Measurements from ENCODE around the gene IKZF1.

The IKZF1 gene

GRCh38 chr7:50379082-50379481 lies 74.6 kb downstream of the IKZF1 start:
- H3K9ac ChIP-seq (ENCODE audit: low read length), result no peak overlapping the region

GRCh38 chr7:50379539-50379938 lies 75.0 kb downstream of the IKZF1 start:
- Histone ChIP-seq H4K20me1 (ENCODE audit: low read depth, low read length) (no peaks in the 10 kb centered on the region; the same call in 1 of the 2 replicates), H3K4me3 (ENCODE audit: insufficient read depth, low read length, poor library complexity, severe bottlenecking) (no peak overlapping the region), H3K27ac (ENCODE audit: low read depth, low read length) (no peak overlapping the region), H3F3A (ENCODE audit: insufficient read depth) (peaks cover 8% of the 10 kb centered on the region; the same call in 1 of the 2 replicates), H3K9ac (ENCODE audit: low read length) (no peak overlapping the region), H3K9me2 (replicated peaks; ENCODE audit: insufficient read depth, low read length) (no peaks in the 10 kb centered on the region), H3K9me3 (ENCODE audit: insufficient read depth, low read length) (no peaks in the 10 kb centered on the region), H2AFZ (ENCODE audit: low read depth, low read length, severe bottlenecking) (no peak overlapping the region), H3K27me3 (ENCODE audit: low read length) (no peaks in the 10 kb centered on the region), H3K79me2 (ENCODE audit: insufficient read depth, low read length) (peaks cover 37% of the 10 kb centered on the region), H3K36me3 (ENCODE audit: low read length) (peaks cover 68% of the 10 kb centered on the region), H3K4me2 (ENCODE audit: low read depth, low read length, poor library complexity, severe bottlenecking) (no peak overlapping the region)
- TF ChIP-seq CTCF (IDR thresholded peaks at IDR 0.05; ENCODE audit: insufficient read depth, low read length, poor library complexity, severe bottlenecking) (no peak), EZH2phosphoT487 (conservative IDR thresholded peaks at IDR 0.05; ENCODE audit: low read length) (no peak)

More at GRCh38 chr7:50379082-50379481, 74.6 kb downstream of the IKZF1 start:
- Histone ChIP-seq H3K27me3 (ENCODE audit: low read length) (no peaks in the 10 kb centered on the region), H3K4me2 (ENCODE audit: low read depth, low read length, poor library complexity, severe bottlenecking) (no peak overlapping the region), H3K4me3 (ENCODE audit: insufficient read depth, low read length, poor library complexity, severe bottlenecking) (no peak overlapping the region), H3F3A (ENCODE audit: insufficient read depth) (peaks cover 8% of the 10 kb centered on the region; the same call in 1 of the 2 replicates), H4K20me1 (ENCODE audit: low read depth, low read length) (no peaks in the 10 kb centered on the region; the same call in 1 of the 2 replicates), H3K9me3 (ENCODE audit: insufficient read depth, low read length) (no peaks in the 10 kb centered on the region), H2AFZ (ENCODE audit: low read depth, low read length, severe bottlenecking) (no peak overlapping the region), H3K79me2 (ENCODE audit: insufficient read depth, low read length) (peaks cover 38% of the 10 kb centered on the region), H3K9me2 (replicated peaks; ENCODE audit: insufficient read depth, low read length) (no peaks in the 10 kb centered on the region), H3K36me3 (ENCODE audit: low read length) (peaks cover 73% of the 10 kb centered on the region), H3K27ac (ENCODE audit: low read depth, low read length) (no peak overlapping the region)
- TF ChIP-seq EZH2phosphoT487 (conservative IDR thresholded peaks at IDR 0.05; ENCODE audit: low read length) (no peak), CTCF (IDR thresholded peaks at IDR 0.05; ENCODE audit: insufficient read depth, low read length, poor library complexity, severe bottlenecking) (no peak)

GRCh38 chr7:50382455-50382854 lies 77.9 kb downstream of the IKZF1 start:
- H3K4me2 ChIP-seq (ENCODE audit: low read depth, low read length, poor library complexity, severe bottlenecking), result no peak overlapping the region
- no peak for TF ChIP-seq CTCF (IDR thresholded peaks at IDR 0.05; ENCODE audit: insufficient read depth, low read length, poor library complexity, severe bottlenecking)
- no peak for TF ChIP-seq EZH2phosphoT487 (conservative IDR thresholded peaks at IDR 0.05; ENCODE audit: low read length)
- no peak overlapping the region for H2AFZ ChIP-seq (ENCODE audit: low read depth, low read length, severe bottlenecking)
- no peak overlapping the region for H3K4me3 ChIP-seq (ENCODE audit: insufficient read depth, low read length, poor library complexity, severe bottlenecking)
- H3K36me3 ChIP-seq (ENCODE audit: low read length), result peaks cover 69% of the 10 kb centered on the region
- H3K9ac ChIP-seq (ENCODE audit: low read length), result no peak overlapping the region
- H3K79me2 ChIP-seq (ENCODE audit: insufficient read depth, low read length), result peaks cover 32% of the 10 kb centered on the region
- no peak overlapping the region for H3K27ac ChIP-seq (ENCODE audit: low read depth, low read length)
- H3K9me2 ChIP-seq (replicated peaks; ENCODE audit: insufficient read depth, low read length), result no peaks in the 10 kb centered on the region
- H4K20me1 ChIP-seq (ENCODE audit: low read depth, low read length), result no peaks in the 10 kb centered on the region; the same call in 1 of the 2 replicates
- peaks cover 10% of the 10 kb centered on the region; the same call in 1 of the 2 replicates for H3F3A ChIP-seq (ENCODE audit: insufficient read depth)
- no peaks in the 10 kb centered on the region for H3K27me3 ChIP-seq (ENCODE audit: low read length)
- no peaks in the 10 kb centered on the region for H3K9me3 ChIP-seq (ENCODE audit: insufficient read depth, low read length)

Measured in SU-DHL-6 (cell line).